Heart left ventricle (tissue), 16 donors: ENCODE measurements around the gene ADCY1. TPM values are rescaled to one million over a fixed set of nuclear protein-coding genes. Genes with fewer than 3 reads are reported as not detected.

Experiments used
- ATAC-seq, 4 donors: fragments of 200-7000 bp; cut with Tn5 transposase; one replicate each; pipeline ENCODE4 v1.9.1; 2020 to 2022; ENCODE audit warnings: moderate library complexity in 4 of 4, mild to moderate bottlenecking in 3 of 4, moderate number of reproducible peaks in 1 of 4
- DNase-seq, 5 donors: peaks; one replicate each; pipeline ENCODE4 v3.0.0-alpha.2; 2020
- H3K27ac ChIP-seq, 12 donors: fragments of 200-600 bp; sonication (generic) in 4 of 12; one replicate each; pipeline versions ENCODE4 v1.5.0 to v1.8.0; 2016 to 2022; ENCODE audit warnings: mild to moderate bottlenecking in 2 of 12
- H3K27me3 ChIP-seq, 9 donors: fragments of 200-600 bp; sonication (generic) in 2 of 9; one replicate each; pipeline versions ENCODE4 v1.5.1 to v1.8.0; 2016 to 2022; ENCODE audit warnings: mild to moderate bottlenecking in 3 of 9
- H3K36me3 ChIP-seq, 9 donors: fragments of 200-600 bp; sonication (generic) in 2 of 9; one replicate each; pipeline versions ENCODE4 v1.5.0 to v1.8.0; 2018 to 2022; ENCODE audit warnings: mild to moderate bottlenecking in 2 of 9
- H3K4me1 ChIP-seq, 12 donors: fragments of 200-600 bp; sonication (generic) in 4 of 12; one replicate each; pipeline versions ENCODE4 v1.5.0 to v1.8.0; 2016 to 2022; ENCODE audit warnings: mild to moderate bottlenecking in 3 of 12
- H3K4me3 ChIP-seq, 12 donors: fragments of 200-600 bp; sonication (generic) in 4 of 12; one replicate each; pipeline versions ENCODE4 v1.5.0 to v1.8.0; 2017 to 2022; ENCODE audit warnings: mild to moderate bottlenecking in 9 of 12, moderate library complexity in 4 of 12
- H3K9me3 ChIP-seq, 12 donors: fragments of 200-600 bp; sonication (generic) in 4 of 12; one replicate each; pipeline versions ENCODE4 v1.5.0 to v1.8.0; 2016 to 2022; ENCODE audit warnings: mild to moderate bottlenecking in 1 of 12
- POLR2A ChIP-seq, 2 donors: fragments of 450-650 bp; IDR thresholded peaks; one replicate each; pipeline ENCODE4 v1.6.1; 2017; ENCODE audit warnings: antibody characterized with exemption in 2 of 2, mild to moderate bottlenecking in 2 of 2, moderate library complexity in 2 of 2
- WGBS, 4 donors: extraction: QIAGEN DNeasy Blood & Tissue Kit in 2 of 4; methylation state at CpG; one replicate each; pipeline versions ENCODE4 v1.1.5 to v1.1.7; 2013 to 2018; 5-methylcytosine and 5-hydroxymethylcytosine counted together
- intact Hi-C, 10 donors: fragments of 100-400 bp; cut with DNase I; formaldehyde crosslinking; loops; one replicate each; pipeline versions ENCODE4 v1.11.1 to v1.14.2; 2022
- polyA plus RNA-seq, 2 donors: library from polyadenylated mRNA; stranded (reverse); fragments of 200-250 nt; gene quantifications; one replicate each; pipeline ENCODE4 v1.2.3, GENCODE V29; 2013
- total RNA-seq, 9 donors: library from RNA; depleted of rRNA in 2 of 9; stranded (reverse); fragments of >200 nt in 2 of 9; fragmentation: NEBNext Ultra II Directional in 3 of 9; extraction: Animal tissue kit (Norgen Biotek cat#: 25700) in 3 of 9; gene quantifications; one replicate each; pipeline versions ENCODE4 v1.1.0 to v1.2.4, GENCODE V29; 2016 to 2023
- TF ChIP-seq, protein P1 (sequence below), 12 donors: fragments of 200-600 bp; sonication (generic) in 4 of 12; IDR thresholded peaks; one replicate each; pipeline versions ENCODE4 v1.5.0 to v1.8.0; 2018 to 2022; ENCODE audit warnings: antibody characterized with exemption in 12 of 12, mild to moderate bottlenecking in 5 of 12
- donor health status: ischemic (EF 13 %, LVEDD 7.1; RV severe dilation, severe dysfunction).
- donor health status: healthy with polysubstance abuse.
- donor health status: DM: no; HTN: yes; CAD: no.
- donor health status: DM: no; HTN: no; CAD: no.
- donor health status: ischemic (EF 25% LVEDD 6.9; RV normal size, moderate dysfunction).
- donor health status: ischemic (EF 25% LVEDD 5.7; RV mildly dilated, moderate dysfunction).
- donor health status: healthy.
- donor health status: DM: yes; HTN: yes; CAD: no.
- donor health status: ischemic (EF 35%, LVEDD 5.7; RV mildly dilated, moderate dysfunction).
- donor health status: nonischemic (EF 11% LVEDD 7.7; RV severe dilation, severe dysfunction).
- donor health status: DM: yes; HTN: yes; CAD: no.
- donor health status: PGD.
- donor health status: ischemic (EF 29% LVEDD 5.4; RV normal size, mild dysfunction).
- donor health status: nonischemic (EF 23%, LVEDD 6.1; RV moderate dilation, normal function).

Gene ADCY1
- total and polyA plus RNA-seq, 11 donors, result 0.73 to 10.8 (median 3.6) TPM

DNA sequence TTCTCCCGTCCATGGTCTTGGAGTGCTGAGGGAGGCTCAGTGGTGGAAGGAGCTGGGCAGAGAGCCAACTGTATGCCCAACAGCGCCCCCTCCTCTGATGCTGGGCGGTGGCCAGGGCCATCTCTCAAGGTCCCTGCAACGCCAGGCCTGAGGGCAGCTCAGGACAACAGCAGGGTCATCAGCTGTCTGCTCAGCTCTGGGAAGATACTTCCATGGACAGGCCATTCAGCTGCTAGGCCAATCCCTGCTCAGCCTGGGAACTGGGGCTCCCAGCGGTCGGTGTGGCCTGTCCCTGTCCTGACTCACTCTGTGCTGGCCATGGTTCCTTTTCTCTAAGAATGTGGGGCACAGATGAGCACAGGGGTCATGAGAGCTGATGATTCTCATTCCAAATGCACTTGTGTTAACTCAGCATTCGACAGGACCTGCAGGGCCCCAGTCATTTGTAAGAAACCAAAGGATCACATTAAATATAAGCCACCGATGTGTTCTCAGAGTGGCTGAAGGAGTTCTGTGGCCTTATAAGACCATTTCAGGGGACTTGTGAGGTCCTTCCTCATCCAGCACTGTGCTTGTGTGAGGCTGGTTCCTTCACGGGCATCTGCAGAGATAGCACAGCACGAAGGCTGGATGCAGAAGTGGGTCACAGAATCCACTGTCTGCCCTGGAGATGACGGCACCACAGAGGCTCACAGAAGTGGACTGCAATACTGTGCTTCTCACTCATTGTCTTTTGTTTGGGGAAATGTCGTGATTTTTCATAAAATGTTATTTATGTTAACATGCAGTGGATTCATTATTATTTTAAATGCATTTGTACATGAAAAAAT lies 73.0 kb downstream of the ADCY1 start:
- no peak overlapping the region for H3K27ac ChIP-seq
- 50 to 68% (median 67%) methylated on average over 8 to 12 of the region's 12 CpGs for WGBS, 4 donors
- H3K27me3 ChIP-seq, result no peaks in the 10 kb centered on the region
- no peak overlapping the region for H3K4me3 ChIP-seq
- H3K36me3 ChIP-seq, result peaks cover 0 to 5% (median 0%) of the 10 kb centered on the region in 9 donors
- no peaks in the 10 kb centered on the region for H3K9me3 ChIP-seq
- intact Hi-C loops, result no loop called here
- ATAC-seq (peak; percentile 18 to 72 (median 60)), DNase-seq (peak in 1 of 5 donors; percentile 16)
- TF ChIP-seq POLR2A (IDR thresholded peaks at IDR 0.05), result no peak
- TF ChIP-seq, protein P1, sequence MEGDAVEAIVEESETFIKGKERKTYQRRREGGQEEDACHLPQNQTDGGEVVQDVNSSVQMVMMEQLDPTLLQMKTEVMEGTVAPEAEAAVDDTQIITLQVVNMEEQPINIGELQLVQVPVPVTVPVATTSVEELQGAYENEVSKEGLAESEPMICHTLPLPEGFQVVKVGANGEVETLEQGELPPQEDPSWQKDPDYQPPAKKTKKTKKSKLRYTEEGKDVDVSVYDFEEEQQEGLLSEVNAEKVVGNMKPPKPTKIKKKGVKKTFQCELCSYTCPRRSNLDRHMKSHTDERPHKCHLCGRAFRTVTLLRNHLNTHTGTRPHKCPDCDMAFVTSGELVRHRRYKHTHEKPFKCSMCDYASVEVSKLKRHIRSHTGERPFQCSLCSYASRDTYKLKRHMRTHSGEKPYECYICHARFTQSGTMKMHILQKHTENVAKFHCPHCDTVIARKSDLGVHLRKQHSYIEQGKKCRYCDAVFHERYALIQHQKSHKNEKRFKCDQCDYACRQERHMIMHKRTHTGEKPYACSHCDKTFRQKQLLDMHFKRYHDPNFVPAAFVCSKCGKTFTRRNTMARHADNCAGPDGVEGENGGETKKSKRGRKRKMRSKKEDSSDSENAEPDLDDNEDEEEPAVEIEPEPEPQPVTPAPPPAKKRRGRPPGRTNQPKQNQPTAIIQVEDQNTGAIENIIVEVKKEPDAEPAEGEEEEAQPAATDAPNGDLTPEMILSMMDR (IDR thresholded peaks at IDR 0.05), result no peak
- H3K4me1 ChIP-seq, result peaks cover 0 to 26% (median 9%) of the 10 kb centered on the region in 12 donors

DNA sequence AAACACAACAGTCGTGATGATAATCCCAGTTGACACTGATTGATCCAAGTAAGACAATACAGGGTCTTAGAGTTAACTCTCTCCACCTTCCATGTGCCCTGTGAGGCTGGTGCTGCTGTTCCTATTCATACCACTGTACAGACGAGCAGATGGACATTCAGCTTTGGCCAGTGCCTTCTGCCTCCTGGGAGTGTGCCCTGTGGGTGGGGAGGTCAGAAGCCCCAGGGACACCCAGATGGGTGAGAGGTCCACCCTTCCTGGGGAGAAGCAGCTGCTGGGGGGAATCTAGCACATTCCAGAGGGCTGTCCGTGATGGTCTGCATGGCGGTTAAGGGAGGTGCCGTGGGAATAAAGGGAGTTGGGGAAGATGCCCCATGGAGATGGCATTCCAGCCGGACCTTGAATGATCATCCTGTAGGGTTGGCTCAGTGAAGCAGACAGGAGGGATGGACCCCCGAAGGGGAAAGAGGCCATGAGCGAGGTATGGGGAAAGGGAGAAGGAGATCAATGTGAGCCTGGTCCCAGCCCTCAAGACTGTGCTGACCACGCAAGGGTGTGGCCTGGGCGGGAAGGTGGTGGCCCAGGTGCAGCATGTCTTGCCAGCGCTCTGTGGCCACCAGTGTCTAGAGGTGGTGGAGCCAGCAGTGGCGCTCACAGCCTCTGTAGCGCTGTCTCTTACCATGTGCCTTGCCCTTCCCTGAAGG lies 74.0 kb downstream of the ADCY1 start:
- ATAC-seq (no peak), DNase-seq (no peak)
- H3K27ac ChIP-seq, result no peak overlapping the region
- peaks cover 0 to 5% (median 0%) of the 10 kb centered on the region in 9 donors for H3K36me3 ChIP-seq
- TF ChIP-seq, protein P1 (IDR thresholded peaks at IDR 0.05), result no peak
- no peak for TF ChIP-seq POLR2A (IDR thresholded peaks at IDR 0.05)
- peaks cover 0 to 26% (median 9%) of the 10 kb centered on the region in 12 donors for H3K4me1 ChIP-seq
- intact Hi-C loops, result no loop called here
- no peaks in the 10 kb centered on the region for H3K9me3 ChIP-seq
- no peaks in the 10 kb centered on the region for H3K27me3 ChIP-seq
- WGBS, 4 donors, result 87 to 94% (median 89%) methylated on average over 11 to 13 of the region's 13 CpGs
- no peak overlapping the region for H3K4me3 ChIP-seq

DNA sequence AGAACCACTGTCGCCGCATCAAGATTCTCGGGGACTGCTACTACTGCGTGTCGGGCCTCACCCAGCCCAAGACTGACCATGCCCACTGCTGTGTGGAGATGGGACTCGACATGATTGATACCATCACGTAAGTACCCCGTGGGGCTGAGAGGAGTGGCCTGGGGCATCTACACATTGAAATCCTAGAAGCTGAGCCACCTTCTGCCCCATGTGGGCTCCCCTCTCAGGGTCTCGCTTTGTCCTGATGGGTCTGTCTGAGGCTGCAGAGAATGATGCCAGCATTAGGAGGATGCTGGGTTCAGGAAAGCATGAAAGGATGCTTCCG lies 74.5 kb downstream of the ADCY1 start:
- DNase-seq, result no peak

More for the DNA sequence above, 74.5 kb downstream of the ADCY1 start:
- H3K27ac ChIP-seq, result no peak overlapping the region
- intact Hi-C loops, result no loop called here
- no peak overlapping the region for H3K4me3 ChIP-seq
- ATAC-seq, result no peak
- H3K4me1 ChIP-seq, result peaks cover 0 to 26% (median 9%) of the 10 kb centered on the region in 12 donors
- 93 to 97% (median 96%) methylated on average over 10 of the region's 10 CpGs for WGBS, 4 donors
- no peaks in the 10 kb centered on the region for H3K9me3 ChIP-seq
- TF ChIP-seq POLR2A (IDR thresholded peaks at IDR 0.05), result no peak
- TF ChIP-seq, protein P1 (IDR thresholded peaks at IDR 0.05), result no peak
- H3K27me3 ChIP-seq, result no peaks in the 10 kb centered on the region
- H3K36me3 ChIP-seq, result peaks cover 0 to 5% (median 0%) of the 10 kb centered on the region in 9 donors
